GM19099 (cell line): ENCODE data around the gene TSPEAR.
"Not testable (repeated sequence)": the region's sequence is repeated elsewhere in the genome, so short reads cannot be mapped to it uniquely, and the experiment has no call there.

ENCODE experiments used
- POLR2A ChIP-seq: IDR thresholded peaks from 3 replicates; pipeline ENCODE4 v1.6.1; 2011; ENCODE audit warnings: low read depth; ENCODE audit not compliant: insufficient read length; ENCODE audit errors: extremely low read depth

Gene TSPEAR

GRCh38 chr21:44579056-44579832, 132.1 kb downstream of the TSPEAR start:
- no peak for TF ChIP-seq POLR2A

- TF ChIP-seq POLR2A = no peak
Measured at GRCh38 chr21:44578371-44579055, 132.9 kb downstream of the TSPEAR start.

GRCh38 chr21:44576025-44576420, 135.3 kb downstream of the TSPEAR start:
- no peak for TF ChIP-seq POLR2A

- TF ChIP-seq POLR2A = no peak
Measured at GRCh38 chr21:44575307-44576024, 135.9 kb downstream of the TSPEAR start.

GRCh38 chr21:44574457-44575306, 136.7 kb downstream of the TSPEAR start:
- no peak for TF ChIP-seq POLR2A

- not testable (repeated sequence) for TF ChIP-seq POLR2A
Measured at GRCh38 chr21:44573630-44574456, 137.5 kb downstream of the TSPEAR start, which contains the start of gene KRTAP10-4. Gene KRTAP10-4, plus strand, starts transcription at chr21:44573729. Its CDS starts 30 bp downstream, at chr21:44573759.

- TF ChIP-seq POLR2A = no peak
Measured at GRCh38 chr21:44572959-44573583, 138.3 kb downstream of the TSPEAR start.

- no peak for TF ChIP-seq POLR2A
Measured at GRCh38 chr21:44571844-44572782, 139.3 kb downstream of the TSPEAR start.

- no peak for TF ChIP-seq POLR2A
Measured at GRCh38 chr21:44571296-44571695, 140.1 kb downstream of the TSPEAR start.

- TF ChIP-seq POLR2A = no peak
Measured at GRCh38 chr21:44569861-44570517, 141.4 kb downstream of the TSPEAR start.

- no peak for TF ChIP-seq POLR2A
Measured at GRCh38 chr21:44568667-44569556, 142.5 kb downstream of the TSPEAR start.

GRCh38 chr21:44568261-44568660, 143.1 kb downstream of the TSPEAR start:
- TF ChIP-seq POLR2A = no peak
